ENCODE measurements around the gene PSMA7. TPM values are rescaled to one million over a fixed set of nuclear protein-coding genes. Genes with fewer than 3 reads are reported as not detected.

PSMA7 gene
- total RNA-seq, 1 donor from 2014 or later: 233 TPM

DNA sequence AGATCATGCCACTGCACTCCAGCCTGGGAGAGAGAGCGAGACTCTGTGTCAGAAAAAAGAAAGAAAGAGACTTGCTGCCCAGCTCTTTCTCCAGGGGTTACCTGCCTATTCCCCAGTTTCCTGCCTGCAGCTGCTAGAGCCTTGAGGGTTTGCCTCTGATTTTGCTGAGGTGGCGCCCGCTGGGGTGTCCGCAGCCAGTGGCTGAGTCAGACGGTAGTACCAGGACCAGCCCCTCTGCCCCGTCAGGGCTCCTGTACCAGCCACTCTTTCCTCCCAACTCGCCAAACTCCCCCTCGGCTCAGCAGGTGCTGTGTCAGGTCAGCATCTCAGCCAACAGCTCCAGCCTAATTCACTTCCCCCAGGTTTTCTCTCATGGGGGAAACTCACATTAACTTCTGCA lies 28.3 kb downstream of the PSMA7 start:
- Histone ChIP-seq H3K4me3 (no peak overlapping the region), H3K9me3 (replicated peaks) (peaks cover 36% of the 10 kb centered on the region), H3K4me1 (peaks cover 26% of the 10 kb centered on the region), H3K27ac (replicated peaks) (no peak overlapping the region), H3K27me3 (ENCODE audit: low read depth) (peaks cover 45% of the 10 kb centered on the region), H3K36me3 (no peaks in the 10 kb centered on the region)
- intact Hi-C loops (cut with micrococcal nuclease): no loop called here
- DNase-seq: no peak
- no peak for TF ChIP-seq CTCF (IDR thresholded peaks at IDR 0.05; ENCODE audit: borderline replicate concordance)

DNA sequence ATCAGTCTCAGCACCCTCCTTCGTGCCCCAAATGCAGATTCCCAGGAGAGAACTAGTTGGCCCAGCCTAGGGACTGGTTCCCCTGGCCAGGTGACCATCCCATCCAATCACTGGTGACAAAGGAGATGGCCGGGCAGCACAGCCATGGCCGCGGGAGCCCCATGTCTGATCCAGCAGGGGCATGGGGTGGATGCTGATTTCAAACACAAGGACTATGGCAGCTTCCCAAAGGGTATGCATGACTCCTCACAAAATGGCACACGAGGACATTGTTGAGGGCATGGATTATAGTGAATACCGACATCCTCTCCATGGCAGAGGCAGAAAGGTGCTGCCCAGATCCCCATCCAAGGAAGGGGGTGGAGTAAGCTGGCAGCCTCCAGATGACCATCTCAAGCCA lies 30.8 kb downstream of the PSMA7 start:
- TF ChIP-seq CTCF (IDR thresholded peaks at IDR 0.05; ENCODE audit: borderline replicate concordance): no peak
- intact Hi-C loops (cut with micrococcal nuclease): no loop called here
- Histone ChIP-seq H3K27me3 (ENCODE audit: low read depth) (peaks cover 27% of the 10 kb centered on the region), H3K4me3 (no peak overlapping the region), H3K27ac (replicated peaks) (no peak overlapping the region), H3K9me3 (replicated peaks) (peaks cover 61% of the 10 kb centered on the region), H3K36me3 (no peaks in the 10 kb centered on the region), H3K4me1 (peaks cover 7% of the 10 kb centered on the region)
- DNase-seq: no peak

DNA sequence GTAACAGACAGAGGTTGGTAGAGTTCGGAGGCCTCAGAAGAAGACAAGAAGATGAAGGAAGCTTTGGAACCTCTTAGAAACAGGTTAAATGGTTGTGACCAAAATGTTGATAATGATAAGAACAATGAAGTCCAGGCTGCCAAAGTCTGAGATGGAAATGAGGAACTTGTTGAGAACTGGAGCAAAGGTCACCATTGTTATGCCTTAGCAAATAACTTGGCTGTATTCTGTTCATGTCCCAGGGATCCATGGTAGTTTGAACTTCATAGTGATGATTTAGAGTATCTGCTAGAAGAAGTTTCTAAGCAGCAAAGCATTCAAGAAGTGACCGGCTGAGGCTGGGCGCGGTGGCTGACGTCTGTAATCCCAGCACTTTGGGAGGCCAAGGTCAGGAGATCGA lies 32.0 kb downstream of the PSMA7 start:
- no peak for TF ChIP-seq CTCF (IDR thresholded peaks at IDR 0.05; ENCODE audit: borderline replicate concordance)
- H3K9me3 ChIP-seq (replicated peaks): peaks cover 73% of the 10 kb centered on the region
- H3K4me3 ChIP-seq: no peak overlapping the region
- no peaks in the 10 kb centered on the region for H3K36me3 ChIP-seq
- intact Hi-C loops (cut with micrococcal nuclease): no loop called here
- no peak overlapping the region for H3K27ac ChIP-seq (replicated peaks)
- no peaks in the 10 kb centered on the region for H3K4me1 ChIP-seq
- H3K27me3 ChIP-seq (ENCODE audit: low read depth): peaks cover 16% of the 10 kb centered on the region
- no peak for DNase-seq

DNA sequence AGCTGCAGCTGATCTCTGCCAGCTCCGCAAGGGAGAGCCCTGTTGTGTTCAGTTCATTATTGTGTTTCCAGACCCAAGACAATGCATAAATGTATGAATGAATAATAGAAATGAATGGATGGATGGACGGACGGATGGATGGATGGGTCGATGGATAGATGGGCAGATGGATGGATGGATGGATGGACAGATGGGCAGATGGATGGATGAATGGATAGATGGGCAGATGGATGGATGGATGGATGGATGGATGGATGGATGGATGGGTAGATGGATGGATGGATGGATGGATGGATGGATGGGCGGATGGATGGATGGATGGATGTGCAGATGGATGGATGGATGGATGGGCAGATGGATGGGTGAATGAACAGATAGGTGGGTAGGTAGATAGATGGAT lies 37.6 kb downstream of the PSMA7 start:
- Histone ChIP-seq H3K4me1 (no peaks in the 10 kb centered on the region), H3K27me3 (ENCODE audit: low read depth) (peaks cover 29% of the 10 kb centered on the region), H3K9me3 (replicated peaks) (peaks cover 66% of the 10 kb centered on the region), H3K4me3 (no peak overlapping the region), H3K27ac (replicated peaks) (no peak overlapping the region), H3K36me3 (no peaks in the 10 kb centered on the region)
- no peak for DNase-seq
- TF ChIP-seq CTCF (IDR thresholded peaks at IDR 0.05; ENCODE audit: borderline replicate concordance): no peak
- intact Hi-C loops (cut with micrococcal nuclease): no loop called here

GRCh38 chr20:62104791-62105345 lies 38.3 kb downstream of the PSMA7 start:
- no peak for TF ChIP-seq CTCF (IDR thresholded peaks at IDR 0.05; ENCODE audit: borderline replicate concordance)
- H3K9me3 ChIP-seq (replicated peaks): peaks cover 66% of the 10 kb centered on the region
- H3K27me3 ChIP-seq (ENCODE audit: low read depth): peaks cover 29% of the 10 kb centered on the region
- H3K4me1 ChIP-seq: no peaks in the 10 kb centered on the region
- no peaks in the 10 kb centered on the region for H3K36me3 ChIP-seq
- intact Hi-C loops (cut with micrococcal nuclease): no loop called here
- DNase-seq: no peak
- no peak overlapping the region for H3K27ac ChIP-seq (replicated peaks)
- H3K4me3 ChIP-seq: no peak overlapping the region
